RPMI7951 (cell line): ENCODE measurements around the gene STK38L. TPM values are rescaled to one million over a fixed set of nuclear protein-coding genes. Genes with fewer than 3 reads are reported as not detected.

ENCODE experiments used
- DNase-seq: peaks from one replicate; pipeline ENCODE4 v3.0.0-alpha.2; 2012; ENCODE audit warnings: low read depth
- total RNA-seq: library from RNA; depleted of rRNA; stranded (reverse); fragments of >200 nt; shearing (Covaris generic); gene quantifications from 2 replicates; pipeline ENCODE4 v1.2.3, GENCODE V29; 2014

STK38L gene
- total RNA-seq, 1 experiment from 2014 or later, result 14.7 TPM

DNA sequence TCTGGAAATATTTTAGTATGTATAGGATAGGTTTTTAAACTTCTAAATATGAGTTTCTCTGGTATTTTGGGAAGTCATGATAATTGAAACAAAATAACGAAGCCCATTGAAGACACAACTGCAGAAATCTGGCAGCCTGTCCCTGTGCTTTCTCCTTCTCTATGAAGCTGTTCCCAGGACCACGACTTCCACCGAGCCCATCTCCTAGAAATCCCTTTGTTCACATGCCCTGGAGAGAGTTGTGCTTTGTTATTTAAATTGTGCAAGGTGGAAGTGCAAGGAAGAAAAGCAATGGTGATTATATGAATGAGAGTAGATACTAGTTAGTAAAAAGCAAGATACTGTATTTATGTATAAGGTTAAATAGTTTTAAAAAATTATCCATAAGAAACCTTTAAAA, 32.2 kb downstream of the STK38L start:
- no peak for DNase-seq

DNA sequence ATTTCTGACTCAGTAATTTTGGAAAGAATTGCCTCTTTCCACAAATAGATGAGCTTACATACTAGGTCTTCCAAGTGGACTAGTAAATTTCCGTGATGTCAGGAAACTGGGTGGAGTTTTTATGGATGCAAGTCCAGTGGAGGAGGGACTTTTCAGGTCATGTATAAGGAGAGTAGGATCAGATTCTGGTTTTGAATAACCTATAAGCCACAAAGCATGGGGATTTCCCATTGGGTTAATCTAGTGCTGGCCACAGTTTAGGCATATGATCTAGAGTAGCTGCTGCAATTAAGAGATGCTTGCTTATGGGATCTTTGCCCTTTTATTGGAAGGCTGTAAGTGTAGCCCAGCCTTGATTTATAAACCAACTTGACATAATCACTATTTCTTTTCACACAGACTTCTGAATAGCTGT, 33.8 kb downstream of the STK38L start:
- DNase-seq, result peak; percentile 90

DNA sequence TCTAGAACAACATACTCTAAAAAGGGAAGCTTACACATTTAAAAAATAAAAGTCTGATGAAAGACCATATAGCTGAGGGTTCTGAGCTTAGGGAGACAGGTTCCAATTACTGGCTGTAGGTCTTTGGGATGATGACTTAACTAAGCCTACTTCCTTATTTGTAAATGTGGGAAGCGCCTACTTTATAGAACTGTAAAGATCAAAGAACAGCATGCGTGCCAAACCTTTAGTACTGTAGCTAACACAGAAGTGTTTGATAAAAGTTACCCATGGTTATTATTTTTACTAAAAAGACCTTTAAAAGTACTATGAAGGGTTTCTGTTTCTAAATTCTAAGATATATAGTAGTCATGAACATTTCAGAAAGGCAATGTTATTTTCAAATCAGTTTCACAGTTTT, 35.7 kb downstream of the STK38L start:
- DNase-seq, result no peak

DNA sequence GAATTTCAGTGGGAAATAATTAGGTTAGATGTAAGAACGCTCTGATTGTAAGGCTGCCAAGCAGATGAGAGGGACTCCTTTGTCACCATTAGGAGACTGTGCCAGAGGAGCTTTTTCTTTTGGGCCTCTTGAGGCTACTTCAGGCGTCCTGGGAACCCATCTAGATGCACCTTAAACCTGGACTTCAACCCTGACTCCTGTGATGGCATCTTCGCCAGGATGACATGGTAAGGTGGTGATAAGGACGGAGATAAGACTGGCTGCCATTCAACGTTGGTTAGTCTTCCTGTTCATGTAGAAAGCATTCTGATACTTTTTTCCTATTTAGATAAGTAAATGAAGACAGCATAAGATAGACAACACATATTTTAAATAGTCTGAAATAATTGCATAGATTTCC, 36.3 kb downstream of the STK38L start:
- DNase-seq, result no peak

GRCh38 chr12:27282754-27283153, 38.7 kb downstream of the STK38L start:
- no peak for DNase-seq

- no peak for DNase-seq
Observed at GRCh38 chr12:27284021-27284420, 39.9 kb downstream of the STK38L start.

GRCh38 chr12:27284751-27285150, 40.7 kb downstream of the STK38L start:
- DNase-seq, result peak; percentile 71

DNA sequence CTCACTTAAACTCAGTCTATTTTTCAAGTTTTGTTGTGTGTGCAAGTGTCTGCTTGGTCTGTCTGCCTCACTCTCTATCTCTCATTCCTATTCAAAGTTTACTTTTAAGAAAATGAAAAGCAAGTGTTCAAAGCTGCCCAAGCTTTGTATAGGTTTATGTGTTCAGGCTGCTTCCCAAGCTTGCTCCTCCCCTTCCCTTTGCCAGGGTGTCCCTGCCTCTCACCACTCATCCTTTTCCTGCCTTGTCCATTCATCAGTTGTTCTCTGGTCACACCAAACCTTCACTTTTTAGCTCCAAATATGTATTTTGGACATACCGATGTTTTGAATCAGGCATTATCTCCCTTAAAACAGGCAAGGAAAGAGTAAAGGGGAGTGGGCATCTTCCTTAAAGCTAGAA, 41.3 kb downstream of the STK38L start:
- peak; percentile 36 for DNase-seq

- no peak for DNase-seq
Observed at GRCh38 chr12:27289414-27289813, 45.3 kb downstream of the STK38L start.

DNA sequence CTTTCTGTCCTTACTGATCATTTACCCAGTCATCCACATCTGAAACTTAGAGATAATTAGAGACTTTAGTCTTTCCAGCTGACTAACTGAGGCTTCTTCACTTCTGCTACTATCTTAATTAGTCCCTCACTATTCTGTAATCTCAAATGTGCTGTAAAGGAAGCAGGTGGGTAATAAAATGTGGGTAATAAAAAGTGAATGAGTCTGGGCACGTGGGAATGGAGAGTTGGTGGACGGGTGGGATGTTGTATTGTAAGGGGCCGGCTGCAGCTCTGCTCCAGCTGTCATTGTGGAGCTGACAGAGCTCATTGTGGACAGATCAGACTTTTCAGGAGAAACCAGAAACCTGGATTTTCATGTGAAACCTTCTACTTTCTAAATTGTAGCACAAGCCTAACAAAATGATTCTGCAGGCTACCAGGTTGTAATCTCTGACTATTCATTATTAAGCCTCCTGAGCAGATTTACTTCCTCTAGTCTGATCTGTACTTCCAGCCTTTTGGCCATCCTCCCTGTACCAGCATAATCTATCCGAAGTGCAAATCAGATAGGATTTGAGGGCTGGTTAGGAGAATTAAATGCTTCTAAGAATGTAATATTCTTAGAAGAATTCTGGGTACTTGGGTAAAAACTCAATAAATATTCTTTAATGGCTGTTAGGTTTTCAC, 46.5 kb downstream of the STK38L start:
- DNase-seq, result no peak

DNA sequence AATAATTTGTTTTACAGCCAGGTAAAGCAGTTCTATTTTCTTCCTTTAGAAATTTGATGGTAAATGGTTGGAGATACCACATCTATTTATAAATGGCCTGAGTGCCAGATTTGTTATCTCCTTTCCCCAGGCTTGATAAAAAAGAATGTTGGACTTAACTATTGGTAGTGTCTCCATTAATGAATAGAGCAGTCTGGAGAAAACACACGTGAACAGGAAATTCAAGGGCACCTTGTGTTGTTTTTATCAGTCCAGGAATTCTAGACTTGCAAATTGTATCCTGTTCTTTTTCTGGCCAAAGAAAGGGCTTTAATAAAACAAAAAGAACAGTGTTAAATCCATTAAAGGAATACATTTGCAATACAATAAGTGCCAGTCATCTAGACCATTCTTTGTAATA, 47.8 kb downstream of the STK38L start:
- no peak for DNase-seq

GRCh38 chr12:27292718-27293117, 48.6 kb downstream of the STK38L start:
- DNase-seq, result no peak

- no peak for DNase-seq
Observed at GRCh38 chr12:27293463-27293862, 49.4 kb downstream of the STK38L start.

DNA sequence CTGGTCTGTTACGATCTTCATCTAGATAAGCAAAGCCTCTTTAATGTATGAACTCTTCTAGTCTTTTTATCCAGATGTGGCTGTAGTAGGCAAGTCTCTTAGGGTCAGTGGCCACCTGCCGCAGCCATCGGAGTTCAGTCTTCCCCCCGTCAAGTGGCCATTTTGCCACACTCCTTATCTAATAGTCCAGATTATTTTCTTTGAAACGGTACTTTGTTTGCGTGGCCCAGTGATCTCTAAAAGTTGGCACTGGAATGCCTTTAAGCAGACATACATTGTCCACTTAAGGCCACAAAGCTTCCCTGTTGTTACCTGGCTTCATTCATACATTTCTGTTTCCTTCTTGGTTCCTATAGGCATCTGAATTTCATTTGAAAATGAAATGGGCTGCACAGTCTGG, 52.6 kb downstream of the STK38L start:
- DNase-seq, result no peak

DNA sequence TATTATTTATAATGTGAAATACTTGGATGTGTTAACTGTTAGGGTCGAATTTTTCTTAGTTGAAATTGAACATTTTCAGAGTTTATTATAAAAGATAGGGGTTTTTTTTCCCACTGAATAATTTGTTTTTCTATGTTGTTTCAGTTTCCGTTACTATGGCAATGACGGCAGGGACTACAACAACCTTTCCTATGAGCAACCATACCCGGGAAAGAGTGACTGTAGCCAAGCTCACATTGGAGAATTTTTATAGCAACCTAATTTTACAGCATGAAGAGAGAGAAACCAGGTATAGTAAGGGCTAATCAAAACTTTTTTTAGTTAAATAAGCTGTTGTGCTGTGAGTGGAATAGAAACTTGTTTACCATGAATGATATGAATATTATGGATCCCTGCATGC, 53.5 kb downstream of the STK38L start:
- DNase-seq, result no peak

DNA sequence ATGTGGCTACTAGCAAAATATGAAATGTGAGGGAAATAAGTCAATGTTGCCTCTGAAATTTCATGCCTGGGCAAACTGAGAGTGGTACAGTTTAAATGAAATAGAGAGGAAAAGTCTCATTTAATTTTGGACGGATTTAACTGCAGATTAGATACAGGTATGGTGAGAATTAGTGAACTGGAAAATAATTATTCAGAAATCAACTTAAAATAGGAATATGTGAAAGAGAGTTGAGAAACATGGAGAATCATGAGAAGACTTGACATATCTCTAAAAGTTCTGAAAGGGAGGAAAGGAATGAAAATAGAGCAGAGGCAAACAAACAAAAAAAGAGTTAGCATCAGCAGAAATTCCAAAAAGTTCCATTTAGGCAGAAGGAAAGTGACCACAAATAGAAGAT, 55.0 kb downstream of the STK38L start:
- DNase-seq, result no peak

DNA sequence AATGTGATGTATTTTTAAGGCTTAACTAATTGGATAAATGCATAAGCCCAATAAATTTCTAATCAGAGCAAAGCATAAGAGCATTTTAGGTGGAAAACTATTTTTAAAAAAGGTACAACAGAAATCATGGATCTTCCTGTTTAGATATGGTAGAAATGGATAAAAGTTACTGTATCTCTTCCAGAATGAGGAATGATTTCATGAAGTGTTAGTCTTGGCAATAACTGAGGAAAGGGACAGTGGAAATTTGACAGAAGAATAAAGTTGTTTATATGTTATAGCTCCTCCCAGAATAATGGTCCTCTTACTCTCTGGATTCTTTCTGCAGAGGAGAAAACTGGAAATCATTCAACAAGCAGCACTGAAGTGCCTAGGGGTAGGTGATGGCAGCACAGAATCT, 56.1 kb downstream of the STK38L start:
- DNase-seq, result no peak

GRCh38 chr12:27303139-27304111, 59.3 kb downstream of the STK38L start:
- DNase-seq, result no peak

DNA sequence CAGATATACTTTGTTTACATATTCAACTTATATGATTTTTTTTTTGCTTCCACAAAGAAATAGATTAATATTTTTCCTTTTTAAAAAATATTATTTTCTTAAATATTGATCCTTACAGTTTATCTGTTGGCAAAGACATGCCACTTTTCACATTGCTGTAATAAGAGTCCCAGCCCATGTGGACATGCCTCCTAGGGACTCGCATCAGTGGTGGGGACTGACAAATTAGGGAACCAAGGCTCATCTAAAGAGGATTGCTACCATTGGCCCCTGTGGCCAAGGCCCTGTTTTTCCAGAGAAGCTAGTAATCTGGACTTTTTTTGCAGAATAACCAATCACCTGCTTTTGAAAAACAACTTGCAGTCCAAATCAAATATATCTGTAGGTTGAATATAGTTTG, 60.8 kb downstream of the STK38L start:
- no peak for DNase-seq

GRCh38 chr12:27305673-27306456, 61.8 kb downstream of the STK38L start:
- peak; percentile 29 for DNase-seq

GRCh38 chr12:27309293-27309994, 65.4 kb downstream of the STK38L start:
- no peak for DNase-seq

- DNase-seq, result no peak
Observed at GRCh38 chr12:27309995-27310315, 65.9 kb downstream of the STK38L start.
